Activated naive CD8-positive, alpha-beta T cell treated with anti-CD3 and anti-CD28 coated beads, Interleukin-2, amount 50 U/mL, for 24 hours (primary cell): Measurements from ENCODE around the gene FGA.
"Not testable (repeated sequence)": the region's sequence is repeated elsewhere in the genome, so short reads cannot be mapped to it uniquely, and the experiment has no call there.

Experiments used
- ATAC-seq: fragments of 150-1000 bp; cut with Tn5 transposase; one replicate; pipeline ENCODE4 v1.10.0; 2021
- DNase-seq: peaks from one replicate; pipeline ENCODE4 v3.0.0; 2021
- H3K27ac Mint-ChIP-seq: one replicate; pipeline ENCODE4 v1.8.0; 2021; ENCODE audit warnings: mild to moderate bottlenecking, mixed read lengths
- H3K27me3 Mint-ChIP-seq: one replicate; pipeline ENCODE4 v1.8.0; 2021; ENCODE audit warnings: mixed read lengths
- H3K36me3 Mint-ChIP-seq: one replicate; pipeline ENCODE4 v1.8.0; 2021; ENCODE audit warnings: low read depth, mixed read lengths
- H3K4me1 Mint-ChIP-seq: one replicate; pipeline ENCODE4 v1.8.0; 2021; ENCODE audit warnings: mixed read lengths
- H3K4me3 Mint-ChIP-seq: one replicate; pipeline ENCODE4 v1.8.0; 2021; ENCODE audit warnings: mild to moderate bottlenecking, moderate library complexity, mixed read lengths
- H3K9me3 Mint-ChIP-seq: one replicate; pipeline ENCODE4 v1.8.0; 2021; ENCODE audit warnings: mixed read lengths

FGA gene

GRCh38 chr4:154614306-154614705 lies 23.8 kb upstream of the FGA start:
- Mint-ChIP-seq H3K27ac (no peak overlapping the region), H3K27me3 (peaks cover 10% of the 10 kb centered on the region), H3K4me1 (peaks cover 6% of the 10 kb centered on the region), H3K4me3 (no peak overlapping the region), H3K9me3 (no peaks in the 10 kb centered on the region), H3K36me3 (no peaks in the 10 kb centered on the region)
- DNase-seq (no peak), ATAC-seq (no peak)

GRCh38 chr4:154612472-154613414 lies 22.2 kb upstream of the FGA start, which contains the start of gene FGG:
TSS of gene FGG (minus strand) at chr4:154612656. CDS start at chr4:154612609, 47 bp downstream.
- Mint-ChIP-seq H3K9me3 (no peaks in the 10 kb centered on the region), H3K27me3 (peaks cover 10% of the 10 kb centered on the region), H3K36me3 (no peaks in the 10 kb centered on the region), H3K27ac (no peak within 1 kb of the TSS), H3K4me1 (peaks cover 6% of the 10 kb centered on the region), H3K4me3 (no peak within 1 kb of the TSS)
- ATAC-seq (no peak), DNase-seq (no peak)

GRCh38 chr4:154611833-154612232 lies 21.3 kb upstream of the FGA start:
- no peak for ATAC-seq
- Mint-ChIP-seq H3K4me3 (no peak overlapping the region), H3K4me1 (peaks cover 5% of the 10 kb centered on the region), H3K27me3 (peaks cover 15% of the 10 kb centered on the region), H3K27ac (no peak overlapping the region), H3K9me3 (no peaks in the 10 kb centered on the region), H3K36me3 (no peaks in the 10 kb centered on the region)
- no peak for DNase-seq

DNA sequence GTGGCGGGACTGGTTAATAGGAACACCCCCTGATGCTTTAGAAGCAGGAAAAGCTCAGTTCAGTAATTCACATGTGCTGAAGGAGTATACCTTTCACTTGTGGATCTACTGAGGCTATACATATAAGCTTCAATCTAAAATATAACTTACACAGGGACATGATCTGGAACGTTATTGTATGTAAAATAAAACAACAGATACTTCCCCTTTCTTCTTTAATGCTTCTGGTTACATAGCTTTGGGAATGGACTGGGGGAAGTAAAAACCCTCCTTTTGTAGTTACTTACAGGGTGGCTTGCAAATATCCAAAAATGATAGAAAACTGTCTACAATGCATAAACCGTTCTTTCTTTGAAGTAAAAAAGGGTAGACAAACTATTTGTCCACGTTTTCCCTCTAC lies 20.0 kb upstream of the FGA start:
- Mint-ChIP-seq H3K4me3 (no peak overlapping the region), H3K27me3 (peaks cover 17% of the 10 kb centered on the region), H3K4me1 (no peaks in the 10 kb centered on the region), H3K27ac (no peak overlapping the region), H3K9me3 (no peaks in the 10 kb centered on the region), H3K36me3 (no peaks in the 10 kb centered on the region)
- DNase-seq, result no peak
- no peak for ATAC-seq

DNA sequence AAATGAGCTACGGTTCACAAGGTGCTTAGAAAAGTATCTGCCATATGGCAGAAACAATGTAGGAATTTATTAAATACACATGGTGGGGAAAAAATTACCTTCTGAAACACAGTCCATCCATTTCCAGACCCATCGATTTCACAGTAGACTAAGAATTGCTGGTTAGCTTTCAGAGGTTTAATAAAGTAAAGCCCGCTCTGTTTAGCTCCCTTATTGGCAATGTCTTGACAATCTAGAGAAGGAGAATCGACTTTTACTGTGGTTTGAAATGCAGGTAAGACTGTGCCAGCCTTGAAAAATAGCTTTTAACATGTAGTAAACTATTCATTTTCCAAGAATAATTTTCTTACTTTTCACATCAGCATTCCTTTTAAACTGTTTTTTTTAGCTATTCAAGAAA lies 19.0 kb upstream of the FGA start:
- Mint-ChIP-seq H3K36me3 (no peaks in the 10 kb centered on the region), H3K27ac (no peak overlapping the region), H3K4me1 (no peaks in the 10 kb centered on the region), H3K9me3 (no peaks in the 10 kb centered on the region), H3K27me3 (peaks cover 22% of the 10 kb centered on the region), H3K4me3 (no peak overlapping the region)
- DNase-seq (no peak), ATAC-seq (no peak)

GRCh38 chr4:154608361-154609252 lies 18.1 kb upstream of the FGA start:
- DNase-seq, result no peak
- Mint-ChIP-seq H3K36me3 (no peaks in the 10 kb centered on the region), H3K4me3 (no peak overlapping the region), H3K4me1 (no peaks in the 10 kb centered on the region), H3K27me3 (peaks cover 23% of the 10 kb centered on the region), H3K9me3 (no peaks in the 10 kb centered on the region), H3K27ac (no peak overlapping the region)
- ATAC-seq, result no peak

DNA sequence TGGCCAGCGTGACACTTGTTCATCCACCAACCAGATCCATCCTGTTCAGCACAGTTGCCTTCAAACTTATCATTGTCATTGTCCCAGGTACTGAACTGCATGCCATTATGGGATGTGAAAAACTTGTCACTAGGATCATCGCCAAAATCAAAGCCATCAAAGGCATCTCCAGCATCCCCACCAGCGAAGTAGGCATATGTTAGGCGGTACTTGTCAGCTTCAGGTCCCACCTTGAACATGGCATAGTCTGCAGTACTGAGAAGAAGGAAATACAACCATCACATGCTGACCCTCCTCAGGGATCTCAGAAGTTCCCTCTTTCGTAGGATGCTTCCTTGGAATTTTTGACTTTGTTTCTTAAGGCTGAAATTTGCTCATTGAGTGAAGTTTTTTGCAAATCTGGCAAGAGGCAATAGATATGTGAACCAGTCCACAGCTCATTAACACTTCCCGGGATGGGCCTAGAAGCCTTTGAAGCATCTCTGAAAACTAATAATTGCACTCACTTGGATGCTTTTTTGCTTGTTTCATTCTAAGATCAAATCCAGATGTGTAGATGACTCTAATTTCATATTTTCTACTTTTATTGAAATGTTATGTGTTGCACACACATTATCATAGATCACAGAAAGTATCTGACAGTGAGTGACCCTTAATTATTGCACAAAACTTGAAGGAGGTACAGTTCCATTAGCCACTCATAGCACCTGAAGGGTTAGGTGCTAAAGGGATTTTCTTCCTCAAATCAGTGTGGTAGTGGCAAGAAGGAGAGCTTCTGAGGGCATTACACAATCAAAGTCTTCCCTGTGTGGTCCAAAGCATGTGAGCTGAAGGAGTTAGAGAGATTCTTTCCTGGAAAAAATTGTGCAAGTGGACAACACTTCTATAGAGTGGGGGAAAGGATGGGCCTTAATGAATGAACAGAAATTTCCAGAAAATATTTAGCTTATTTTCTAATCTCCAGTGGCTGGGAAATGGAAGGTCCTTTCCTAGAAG lies 16.5 kb upstream of the FGA start:
- no peak overlapping the region for H3K27ac Mint-ChIP-seq
- H3K36me3 Mint-ChIP-seq, result no peaks in the 10 kb centered on the region
- no peak for DNase-seq
- peaks cover 25% of the 10 kb centered on the region for H3K27me3 Mint-ChIP-seq
- no peak overlapping the region for H3K4me3 Mint-ChIP-seq
- no peak for ATAC-seq
- H3K4me1 Mint-ChIP-seq, result no peaks in the 10 kb centered on the region
- H3K9me3 Mint-ChIP-seq, result no peaks in the 10 kb centered on the region

DNA sequence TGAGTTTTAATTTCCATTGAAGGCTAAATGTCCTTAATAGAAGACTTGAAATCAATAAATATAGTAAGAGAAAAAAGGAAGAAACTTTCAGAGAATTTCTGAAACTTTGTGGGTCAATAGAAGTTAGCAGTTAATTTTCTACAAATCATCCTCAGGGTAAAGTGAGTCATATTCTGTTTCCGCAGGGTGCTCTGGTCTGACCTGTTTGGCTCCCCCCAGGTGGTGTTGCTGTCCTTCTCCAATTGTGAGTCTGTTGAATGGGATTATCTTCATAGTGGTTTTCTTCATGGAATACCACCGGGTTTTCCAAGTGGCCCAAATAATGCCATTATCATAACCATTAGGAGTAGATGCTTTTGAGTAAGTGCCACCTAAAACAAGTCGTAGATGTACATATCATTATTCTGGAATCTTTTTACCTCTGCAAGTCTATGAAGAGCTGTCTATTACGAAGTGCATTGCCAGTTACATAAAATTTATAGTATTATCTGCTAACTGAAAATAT lies 14.2 kb upstream of the FGA start:
- Mint-ChIP-seq H3K27me3 (peaks cover 20% of the 10 kb centered on the region), H3K36me3 (no peaks in the 10 kb centered on the region), H3K9me3 (no peaks in the 10 kb centered on the region), H3K4me3 (no peak overlapping the region), H3K27ac (no peak overlapping the region), H3K4me1 (no peaks in the 10 kb centered on the region)
- ATAC-seq, result no peak
- no peak for DNase-seq

DNA sequence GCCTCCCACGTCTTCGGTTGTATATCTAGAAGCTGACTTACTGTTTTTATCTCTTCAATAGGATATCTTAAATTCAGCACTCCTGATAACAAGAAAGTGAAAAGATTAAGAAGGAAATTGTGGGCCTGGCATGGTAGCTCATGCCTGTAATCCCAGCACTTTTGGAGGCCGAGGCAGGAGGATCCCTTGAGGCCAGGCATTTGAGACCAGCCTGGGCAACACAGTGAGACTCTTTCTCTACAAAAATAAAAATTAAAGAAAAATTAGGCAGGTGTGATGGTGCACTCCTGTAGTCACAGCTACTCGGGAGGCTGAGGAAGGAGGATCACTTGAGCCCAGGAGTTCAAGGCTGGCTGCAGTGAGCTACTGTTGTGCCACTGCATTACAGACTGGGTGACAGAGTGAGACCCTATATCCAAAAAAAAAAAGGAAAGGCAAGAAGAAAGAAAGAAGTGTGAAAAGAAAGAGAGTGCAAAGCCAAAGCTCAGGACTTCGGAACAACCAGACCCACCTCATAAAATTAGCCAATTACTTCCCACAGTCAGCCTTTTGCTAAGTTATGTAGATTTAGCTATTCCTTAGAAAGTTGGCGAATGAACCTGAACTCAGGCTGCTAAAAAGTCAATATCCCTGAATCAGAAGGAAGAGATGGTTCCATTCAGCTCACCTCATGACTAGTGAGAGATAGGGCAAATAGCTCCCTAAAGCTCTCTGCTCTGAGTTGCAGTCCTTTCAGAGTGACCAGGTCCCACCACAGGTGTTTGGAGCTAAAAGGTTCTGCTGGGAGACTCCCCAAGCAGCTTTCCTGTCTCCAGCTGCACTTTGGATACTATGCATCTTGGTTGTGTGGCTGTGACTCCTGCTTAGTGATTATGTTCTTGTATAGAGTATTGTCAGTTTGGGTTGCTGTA lies 12.7 kb upstream of the FGA start:
- Mint-ChIP-seq H3K27ac (no peak overlapping the region), H3K4me1 (no peaks in the 10 kb centered on the region), H3K9me3 (no peaks in the 10 kb centered on the region), H3K27me3 (peaks cover 22% of the 10 kb centered on the region), H3K36me3 (no peaks in the 10 kb centered on the region), H3K4me3 (no peak overlapping the region)
- DNase-seq, result no peak
- ATAC-seq, result no peak

- Mint-ChIP-seq H3K36me3 (no peaks in the 10 kb centered on the region), H3K27me3 (peaks cover 20% of the 10 kb centered on the region), H3K4me3 (no peak overlapping the region)
Observed at GRCh38 chr4:154602404-154603020, 12.0 kb upstream of the FGA start.

GRCh38 chr4:154597798-154598774 lies 7.5 kb upstream of the FGA start:
- H3K27ac Mint-ChIP-seq, result no peak overlapping the region
- H3K4me1 Mint-ChIP-seq, result no peaks in the 10 kb centered on the region
- ATAC-seq (no peak), DNase-seq (no peak)
- H3K27me3 Mint-ChIP-seq, result peaks cover 9% of the 10 kb centered on the region
- no peaks in the 10 kb centered on the region for H3K9me3 Mint-ChIP-seq
- no peak overlapping the region for H3K4me3 Mint-ChIP-seq
- H3K36me3 Mint-ChIP-seq, result no peaks in the 10 kb centered on the region

More at GRCh38 chr4:154602404-154603020, 12.0 kb upstream of the FGA start:
- no peaks in the 10 kb centered on the region for H3K4me1 Mint-ChIP-seq
- H3K9me3 Mint-ChIP-seq, result no peaks in the 10 kb centered on the region
- no peak overlapping the region for H3K27ac Mint-ChIP-seq
- ATAC-seq (no peak), DNase-seq (no peak)

DNA sequence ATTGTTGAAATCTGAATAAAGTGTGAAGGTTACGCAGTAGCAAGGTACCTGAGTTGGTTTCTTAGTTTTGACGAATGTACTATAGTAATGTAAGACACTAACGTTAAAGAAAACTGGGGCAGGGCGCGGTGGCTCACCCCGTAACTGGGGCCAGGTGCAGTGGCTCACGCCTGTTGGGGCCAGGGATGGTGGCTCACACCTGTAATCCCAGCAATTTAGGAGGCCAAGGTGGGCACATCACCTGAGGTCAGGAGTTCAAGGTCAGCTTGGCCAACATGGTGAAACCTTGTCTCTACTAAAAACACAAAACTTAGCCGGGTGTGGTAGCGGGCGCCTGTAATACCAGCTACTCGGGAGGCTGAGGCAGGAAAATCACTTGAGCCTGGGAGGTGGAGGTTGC lies 6.7 kb upstream of the FGA start:
- H3K27ac Mint-ChIP-seq, H3K27me3 Mint-ChIP-seq, DNase-seq, H3K4me3 Mint-ChIP-seq, ATAC-seq, H3K4me1 Mint-ChIP-seq, H3K9me3 Mint-ChIP-seq, H3K36me3 Mint-ChIP-seq: not testable (repeated sequence)
